IgD-negative memory B cell (primary cell): ENCODE data around the gene TARBP2. TPM values are rescaled to one million over a fixed set of nuclear protein-coding genes. Genes with fewer than 3 reads are reported as not detected.

Experiments
- H3K27ac Mint-ChIP-seq, 3 donors: one replicate each; pipeline ENCODE4 v1.8.0; 2020 to 2022; ENCODE audit warnings: mild to moderate bottlenecking in 3 of 3, mixed read lengths in 3 of 3, moderate library complexity in 1 of 3
- H3K27me3 Mint-ChIP-seq: one replicate; pipeline ENCODE4 v1.8.0; 2021; ENCODE audit warnings: mixed read lengths
- H3K36me3 Mint-ChIP-seq: one replicate; pipeline ENCODE4 v1.8.0; 2020; ENCODE audit warnings: mild to moderate bottlenecking, mixed read lengths
- H3K4me1 Mint-ChIP-seq, 3 donors: one replicate each; pipeline ENCODE4 v1.8.0; 2020 to 2022; ENCODE audit warnings: mixed read lengths in 3 of 3, mild to moderate bottlenecking in 1 of 3
- H3K4me3 Mint-ChIP-seq, 4 donors: one replicate each; pipeline ENCODE4 v1.8.0; 2020 to 2022; ENCODE audit warnings: mild to moderate bottlenecking in 4 of 4, mixed read lengths in 4 of 4, moderate library complexity in 3 of 4
- H3K9me3 Mint-ChIP-seq, 3 donors: one replicate each; pipeline ENCODE4 v1.8.0; 2020 to 2021; ENCODE audit warnings: mixed read lengths in 3 of 3, mild to moderate bottlenecking in 1 of 3
- polyA plus RNA-seq: library from polyadenylated mRNA; unstranded; fragments of 300-500 nt; fragmentation: Illumina TruSeq; gene quantifications from one replicate; pipeline ENCODE4 v1.2.3, GENCODE V29; 2021

Gene TARBP2
- polyA plus RNA-seq, 1 donor from 2014 or later = 20.8 TPM

GRCh38 chr12:53506881-53507602 lies 6.0 kb downstream of the TARBP2 start, which contains the start of gene NPFF:
Gene NPFF, minus strand, starts transcription at chr12:53507484. Its CDS starts 10 bp downstream, at chr12:53507474.
- no peaks in the 10 kb centered on the region for H3K36me3 Mint-ChIP-seq
- peak within 1 kb of the TSS in 2 of 3 donors; percentile 43 to 47 for H3K27ac Mint-ChIP-seq
- no peaks in the 10 kb centered on the region for H3K9me3 Mint-ChIP-seq
- peaks cover 5 to 9% (median 6%) of the 10 kb centered on the region in 3 donors for H3K4me1 Mint-ChIP-seq
- no peaks in the 10 kb centered on the region for H3K27me3 Mint-ChIP-seq
- peak within 1 kb of the TSS in 1 of 4 donors; percentile 45 for H3K4me3 Mint-ChIP-seq

GRCh38 chr12:53507603-53507885 lies 6.5 kb downstream of the TARBP2 start:
- H3K9me3 Mint-ChIP-seq = no peaks in the 10 kb centered on the region
- peaks cover 4 to 7% (median 5%) of the 10 kb centered on the region in 3 donors for H3K4me1 Mint-ChIP-seq
- no peak overlapping the region for H3K4me3 Mint-ChIP-seq
- no peaks in the 10 kb centered on the region for H3K27me3 Mint-ChIP-seq
- H3K36me3 Mint-ChIP-seq = no peaks in the 10 kb centered on the region
- peak overlapping the region in 1 of 3 donors; percentile 47 for H3K27ac Mint-ChIP-seq

GRCh38 chr12:53508534-53509170 lies 7.6 kb downstream of the TARBP2 start:
- Mint-ChIP-seq H3K27ac (peak overlapping the region in 2 of 3 donors; percentile 32 to 43), H3K4me3 (peak overlapping the region in 1 of 4 donors; percentile 45), H3K9me3 (no peaks in the 10 kb centered on the region), H3K36me3 (peaks cover 2% of the 10 kb centered on the region), H3K4me1 (peaks cover 4 to 7% (median 5%) of the 10 kb centered on the region in 3 donors), H3K27me3 (no peaks in the 10 kb centered on the region)

GRCh38 chr12:53510181-53510812 lies 9.2 kb downstream of the TARBP2 start:
- peaks cover 2% of the 10 kb centered on the region for H3K36me3 Mint-ChIP-seq
- H3K27me3 Mint-ChIP-seq = no peaks in the 10 kb centered on the region
- no peak overlapping the region for H3K4me3 Mint-ChIP-seq
- peak overlapping the region in 1 of 3 donors; percentile 81 for H3K27ac Mint-ChIP-seq
- peaks cover 4 to 7% (median 5%) of the 10 kb centered on the region in 3 donors for H3K4me1 Mint-ChIP-seq
- no peaks in the 10 kb centered on the region for H3K9me3 Mint-ChIP-seq

GRCh38 chr12:53513712-53514410 lies 12.8 kb downstream of the TARBP2 start:
- no peak overlapping the region for H3K4me3 Mint-ChIP-seq
- peaks cover 0 to 3% (median under 1%) of the 10 kb centered on the region in 3 donors for H3K4me1 Mint-ChIP-seq
- no peak overlapping the region for H3K27ac Mint-ChIP-seq
- H3K27me3 Mint-ChIP-seq = no peaks in the 10 kb centered on the region
- peaks cover 7% of the 10 kb centered on the region for H3K36me3 Mint-ChIP-seq
- H3K9me3 Mint-ChIP-seq = no peaks in the 10 kb centered on the region

GRCh38 chr12:53514628-53515290 lies 13.7 kb downstream of the TARBP2 start:
- H3K27me3 Mint-ChIP-seq = no peaks in the 10 kb centered on the region
- no peaks in the 10 kb centered on the region for H3K9me3 Mint-ChIP-seq
- peaks cover 7% of the 10 kb centered on the region for H3K36me3 Mint-ChIP-seq

GRCh38 chr12:53515291-53515680 lies 14.2 kb downstream of the TARBP2 start:
- peak overlapping the region in 1 of 3 donors; percentile 48 for H3K27ac Mint-ChIP-seq
- peaks cover 0 to 3% (median 0%) of the 10 kb centered on the region in 3 donors for H3K4me1 Mint-ChIP-seq
- H3K36me3 Mint-ChIP-seq = peaks cover 7% of the 10 kb centered on the region
- no peaks in the 10 kb centered on the region for H3K9me3 Mint-ChIP-seq
- H3K4me3 Mint-ChIP-seq = no peak overlapping the region
- H3K27me3 Mint-ChIP-seq = no peaks in the 10 kb centered on the region

More at GRCh38 chr12:53514628-53515290, 13.7 kb downstream of the TARBP2 start:
- Mint-ChIP-seq H3K27ac (no peak overlapping the region), H3K4me1 (peaks cover 0 to 3% (median 0%) of the 10 kb centered on the region in 3 donors), H3K4me3 (no peak overlapping the region)

- Mint-ChIP-seq H3K36me3 (peaks cover 11% of the 10 kb centered on the region), H3K4me3 (no peak overlapping the region), H3K9me3 (no peaks in the 10 kb centered on the region), H3K4me1 (peaks cover 0 to 6% (median 0%) of the 10 kb centered on the region in 3 donors), H3K27ac (peak overlapping the region in 1 of 3 donors; percentile 86), H3K27me3 (no peaks in the 10 kb centered on the region)
Observed at GRCh38 chr12:53516758-53517455, 15.8 kb downstream of the TARBP2 start.

GRCh38 chr12:53518381-53518780 lies 17.3 kb downstream of the TARBP2 start:
- Mint-ChIP-seq H3K4me1 (peaks cover 0 to 6% (median 0%) of the 10 kb centered on the region in 3 donors), H3K36me3 (peaks cover 9% of the 10 kb centered on the region), H3K27me3 (no peaks in the 10 kb centered on the region), H3K27ac (no peak overlapping the region), H3K4me3 (no peak overlapping the region), H3K9me3 (no peaks in the 10 kb centered on the region)

- Mint-ChIP-seq H3K4me1 (peaks cover 0 to 5% (median 0%) of the 10 kb centered on the region in 3 donors), H3K4me3 (no peak overlapping the region), H3K36me3 (peaks cover 5% of the 10 kb centered on the region), H3K27ac (no peak overlapping the region), H3K9me3 (no peaks in the 10 kb centered on the region), H3K27me3 (no peaks in the 10 kb centered on the region)
Observed at GRCh38 chr12:53523131-53523530, 22.0 kb downstream of the TARBP2 start.

- H3K27me3 Mint-ChIP-seq = no peaks in the 10 kb centered on the region
- H3K4me3 Mint-ChIP-seq = no peak overlapping the region
- no peak overlapping the region for H3K27ac Mint-ChIP-seq
- no peaks in the 10 kb centered on the region for H3K9me3 Mint-ChIP-seq
- peaks cover 5% of the 10 kb centered on the region for H3K36me3 Mint-ChIP-seq
- H3K4me1 Mint-ChIP-seq = peaks cover 0 to 5% (median 0%) of the 10 kb centered on the region in 3 donors
Observed at GRCh38 chr12:53524476-53524875, 23.4 kb downstream of the TARBP2 start.

GRCh38 chr12:53530061-53530460 lies 29.0 kb downstream of the TARBP2 start:
- no peaks in the 10 kb centered on the region for H3K4me1 Mint-ChIP-seq
- H3K4me3 Mint-ChIP-seq = no peak overlapping the region
- H3K9me3 Mint-ChIP-seq = no peaks in the 10 kb centered on the region
- H3K36me3 Mint-ChIP-seq = no peaks in the 10 kb centered on the region
- no peaks in the 10 kb centered on the region for H3K27me3 Mint-ChIP-seq
- H3K27ac Mint-ChIP-seq = no peak overlapping the region

GRCh38 chr12:53530920-53531319 lies 29.8 kb downstream of the TARBP2 start:
- Mint-ChIP-seq H3K4me1 (no peaks in the 10 kb centered on the region), H3K27me3 (no peaks in the 10 kb centered on the region), H3K36me3 (peaks cover 2% of the 10 kb centered on the region), H3K4me3 (no peak overlapping the region), H3K9me3 (no peaks in the 10 kb centered on the region), H3K27ac (no peak overlapping the region)

GRCh38 chr12:53532021-53532420 lies 30.9 kb downstream of the TARBP2 start:
- H3K27ac Mint-ChIP-seq = no peak overlapping the region

More at GRCh38 chr12:53532021-53532420, 30.9 kb downstream of the TARBP2 start:
- H3K4me3 Mint-ChIP-seq = no peak overlapping the region
- no peaks in the 10 kb centered on the region for H3K9me3 Mint-ChIP-seq
- H3K36me3 Mint-ChIP-seq = peaks cover 2% of the 10 kb centered on the region
- H3K4me1 Mint-ChIP-seq = no peaks in the 10 kb centered on the region
- H3K27me3 Mint-ChIP-seq = no peaks in the 10 kb centered on the region
